D721Med (cell line): ENCODE measurements around the gene LAMC1.

Experiments
- DNase-seq: peaks from one replicate; pipeline ENCODE4 v3.0.0; 2011; ENCODE audit warnings: low spot score; ENCODE audit not compliant: insufficient read length
- FAIRE-seq: peaks from 2 replicates; lab custom pipeline; 2011; peaks lifted over from hg19 to GRCh38; lab: Jason Lieb, UNC
- CTCF ChIP-seq: IDR thresholded peaks from 2 replicates; pipeline ENCODE4 v1.5.1; 2012; ENCODE audit warnings: mild to moderate bottlenecking, control low read depth; ENCODE audit not compliant: insufficient read depth; ENCODE audit errors: missing control alignments

The LAMC1 gene

DNA sequence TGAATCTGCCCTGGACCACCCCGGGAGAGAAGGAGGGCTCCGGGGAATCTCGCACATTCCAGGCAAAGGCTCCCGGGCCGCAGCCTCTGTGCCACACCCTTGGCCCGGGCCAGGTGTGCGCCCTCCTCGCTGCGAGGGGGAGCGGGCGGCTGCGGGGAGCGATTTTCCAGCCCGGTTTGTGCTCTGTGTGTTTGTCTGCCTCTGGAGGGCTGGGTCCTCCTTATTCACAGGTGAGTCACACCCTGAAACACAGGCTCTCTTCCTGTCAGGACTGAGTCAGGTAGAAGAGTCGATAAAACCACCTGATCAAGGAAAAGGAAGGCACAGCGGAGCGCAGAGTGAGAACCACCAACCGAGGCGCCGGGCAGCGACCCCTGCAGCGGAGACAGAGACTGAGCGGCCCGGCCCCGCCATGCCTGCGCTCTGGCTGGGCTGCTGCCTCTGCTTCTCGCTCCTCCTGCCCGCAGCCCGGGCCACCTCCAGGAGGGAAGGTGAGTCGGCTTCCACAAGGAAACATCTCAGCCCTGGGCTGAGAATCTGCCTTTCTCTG, 162.8 kb downstream of the LAMC1 start, which contains the start of gene LAMC2:
LAMC2 (plus strand) TSS at position 324 of the 550 bp plus-strand sequence; CDS start at position 413, 89 bp downstream.
- FAIRE-seq, result no peak
- no peak for DNase-seq

GRCh38 chr1:183186841-183187240, 163.6 kb downstream of the LAMC1 start:
- TF ChIP-seq CTCF, result no peak
- FAIRE-seq (no peak), DNase-seq (no peak)

More for the DNA sequence above, 162.8 kb downstream of the LAMC1 start, which contains the start of gene LAMC2:
- TF ChIP-seq CTCF, result no peak

DNA sequence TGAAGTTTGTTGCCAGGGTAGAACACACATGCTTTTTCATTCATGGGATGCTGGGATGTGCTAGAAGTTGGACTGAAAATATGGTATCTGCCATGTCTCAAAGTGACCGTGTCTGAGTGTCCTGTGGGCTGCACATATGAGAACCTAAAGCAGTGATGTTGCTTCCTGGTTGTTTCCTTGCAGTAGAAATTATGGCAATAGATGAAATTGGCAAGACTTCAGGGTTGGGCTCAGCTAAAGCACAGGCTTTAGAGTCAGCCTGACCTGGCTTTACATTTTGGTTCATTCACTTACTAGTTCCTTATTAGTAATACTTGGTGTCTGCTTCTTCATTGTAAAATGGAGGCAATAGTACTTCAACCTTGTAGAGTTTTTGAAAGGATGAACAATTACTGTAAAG, 165.0 kb downstream of the LAMC1 start:
- no peak for DNase-seq
- TF ChIP-seq CTCF, result no peak
- FAIRE-seq, result no peak

GRCh38 chr1:183191833-183192232, 168.6 kb downstream of the LAMC1 start:
- no peak for FAIRE-seq
- DNase-seq, result no peak
- TF ChIP-seq CTCF, result no peak

- DNase-seq (no peak), FAIRE-seq (no peak)
- no peak for TF ChIP-seq CTCF
Observed at GRCh38 chr1:183193963-183194525, 170.8 kb downstream of the LAMC1 start.

DNA sequence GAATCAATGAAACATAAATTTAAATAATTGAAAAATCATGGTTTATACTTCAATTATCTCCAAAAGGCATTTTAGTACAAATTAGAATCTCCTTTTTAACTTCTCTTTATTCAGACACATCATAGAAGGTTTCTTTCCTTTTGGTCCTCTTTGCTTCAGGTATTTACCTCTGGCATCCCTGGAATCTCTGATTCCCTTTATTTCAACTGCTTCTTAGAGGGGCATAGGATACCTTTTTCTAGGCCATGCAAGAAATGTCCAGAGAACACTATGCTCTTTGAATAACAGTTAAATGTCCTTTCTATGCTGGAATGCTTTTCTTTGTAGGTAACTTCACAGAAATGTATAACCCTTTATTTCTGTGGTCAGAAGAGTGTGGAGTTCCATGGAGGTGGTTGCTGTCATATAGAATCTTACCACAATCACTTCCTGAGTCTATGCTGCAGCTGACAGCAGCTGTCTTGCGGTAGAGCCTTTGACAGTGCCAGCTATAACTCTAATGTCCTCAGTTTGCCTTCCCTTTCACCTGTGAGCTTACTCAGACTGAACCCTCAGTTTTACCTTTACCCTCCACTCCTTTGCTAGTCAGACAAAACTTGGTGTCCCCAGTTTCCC, 171.4 kb downstream of the LAMC1 start:
- no peak for TF ChIP-seq CTCF
- DNase-seq (no peak), FAIRE-seq (no peak)

DNA sequence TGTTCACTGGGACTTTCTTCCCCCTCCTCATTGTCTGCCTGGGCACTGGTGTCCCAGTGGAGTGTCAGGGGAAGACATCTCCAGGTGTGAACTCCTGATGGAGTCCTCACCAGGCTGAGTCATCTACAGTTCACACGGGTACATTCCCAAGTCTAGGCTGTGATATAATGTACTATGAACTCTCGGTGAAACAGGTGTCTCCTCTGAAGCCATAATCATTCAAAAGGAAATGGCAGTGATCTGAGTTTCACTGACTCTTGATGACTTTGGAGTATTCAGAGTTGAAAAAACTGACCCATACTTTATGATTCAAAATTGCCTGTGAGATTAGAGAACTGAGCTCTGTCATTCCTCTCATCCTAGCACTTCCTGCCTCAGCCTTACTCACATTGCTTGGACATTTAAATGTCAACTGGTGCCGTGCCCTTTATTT, 171.9 kb downstream of the LAMC1 start:
- DNase-seq (no peak), FAIRE-seq (no peak)
- TF ChIP-seq CTCF, result no peak
